K562 (cell line): ENCODE results near the gene TMEM63C. TPM values are rescaled to one million over a fixed set of nuclear protein-coding genes. Genes with fewer than 3 reads are reported as not detected.

Source experiments
- ATAC-seq: fragments of 200-7000 bp; cut with Tn5 transposase; 3 replicates; pipeline ENCODE4 v1.9.1; 2020; ENCODE audit warnings: moderate library complexity
- BruUV-seq: library from RNA; stranded (reverse); fragments of 400-500 nt; replicated peaks from 2 replicates; lab custom pipeline; 2021; lab: Mats Ljungman, UMichigan
- CTCF ChIA-PET: fragments of 300-600 bp; formaldehyde crosslinking; extraction: SDS; loops from one replicate; lab custom pipeline; 2021; ENCODE audit warnings: low intra/inter-chr PET ratio; lab: Yijun Ruan, JAX
- POLR2A ChIA-PET: fragments of 300-600, 350-650 bp; sonication (Branson Sonifier 250); formaldehyde crosslinking; extraction: SDS; loops from one replicate; lab custom pipeline; 2021; ENCODE audit warnings: antibody characterized with exemption, inconsistent platforms; lab: Yijun Ruan, JAX
- DNase-seq, 4 experiments: peaks; one replicate each; pipeline versions ENCODE4 v3.0.0 to v3.0.0-alpha.2; 2011 to 2018; ENCODE audit warnings: low spot score in 3 of 4, mixed read lengths in 3 of 4; ENCODE audit errors: extremely low read depth in 1 of 4
- FAIRE-seq: peaks from 2 replicates; lab custom pipeline; 2011; peaks lifted over from hg19 to GRCh38; lab: Jason Lieb, UNC
- H2AFZ ChIP-seq: 2 replicates; pipeline ENCODE4 v1.6.0; 2011; ENCODE audit warnings: low read depth, low read length, control low read depth, inconsistent platforms
- H3K27ac ChIP-seq: fragments of 200-600 bp; 3 replicates; pipeline ENCODE4 v1.8.0; 2011; ENCODE audit warnings: low read depth, mild to moderate bottlenecking, control low read depth, inconsistent platforms, low read length, moderate library complexity, mixed read lengths; ENCODE audit errors: extremely low read depth
- H3K27me3 ChIP-seq, 2 experiments: fragments of 300-600 bp in 1 of 2; 2 replicates in 1 of 2; 3 replicates in 1 of 2; pipeline versions ENCODE4 v1.6.0 to v1.8.0; 2011; ENCODE audit warnings: inconsistent platforms in 2 of 2, low read length in 2 of 2, mild to moderate bottlenecking in 1 of 2, mixed read lengths in 1 of 2, moderate library complexity in 1 of 2; ENCODE audit not compliant: control insufficient read depth in 2 of 2, insufficient read depth in 2 of 2
- H3K36me3 ChIP-seq: fragments of 300-600 bp; 3 replicates; pipeline ENCODE4 v1.8.0; 2011; ENCODE audit warnings: mild to moderate bottlenecking, low read length, inconsistent platforms; ENCODE audit not compliant: control insufficient read depth, insufficient read depth
- H3K4me1 ChIP-seq, 2 experiments: fragments of 200-600 bp in 1 of 2; replicated peaks in 1 of 2; 2 replicates in 1 of 2; 3 replicates in 1 of 2; pipeline versions ENCODE4 v1.5.1 to v1.8.0; 2011; ENCODE audit warnings: inconsistent platforms in 2 of 2, low read length in 2 of 2, mild to moderate bottlenecking in 1 of 2, mixed read lengths in 1 of 2, moderate library complexity in 1 of 2; ENCODE audit not compliant: control insufficient read depth in 2 of 2, insufficient read depth in 2 of 2
- H3K4me2 ChIP-seq: 2 replicates; pipeline ENCODE4 v1.6.1; 2011; ENCODE audit warnings: low read length, control low read depth, inconsistent platforms, mixed read lengths; ENCODE audit not compliant: insufficient read depth
- H3K4me3 ChIP-seq: fragments of 200-600 bp; sonication (generic), shearing (Covaris generic); 2 replicates; pipeline ENCODE4 v1.5.1; 2016; ENCODE audit warnings: control low read depth, inconsistent platforms
- H3K79me2 ChIP-seq: fragments of 200-600 bp; 3 replicates; pipeline ENCODE4 v1.8.0; 2011; ENCODE audit warnings: low read length, inconsistent platforms; ENCODE audit not compliant: control insufficient read depth, insufficient read depth
- H3K9ac ChIP-seq, 2 experiments: 2 replicates each; pipeline versions ENCODE4 v1.6.0 to v1.6.1; 2011; ENCODE audit warnings: low read depth in 2 of 2, low read length in 2 of 2, control low read depth in 1 of 2, inconsistent platforms in 1 of 2, mild to moderate bottlenecking in 1 of 2, mixed read lengths in 1 of 2; ENCODE audit not compliant: insufficient read depth in 1 of 2
- H3K9me1 ChIP-seq: one replicate; pipeline ENCODE4 v1.6.0; 2011; ENCODE audit warnings: inconsistent platforms, mild to moderate bottlenecking, low read length, moderate library complexity; ENCODE audit not compliant: control insufficient read depth, insufficient read depth
- H3K9me3 ChIP-seq: replicated peaks from 2 replicates; pipeline ENCODE4 v1.5.1; 2011; ENCODE audit warnings: low read depth, low read length, inconsistent platforms; ENCODE audit not compliant: control insufficient read depth, insufficient read depth
- H4K20me1 ChIP-seq: replicated peaks from 2 replicates; pipeline ENCODE4 v1.6.1; 2011; ENCODE audit warnings: low read length, inconsistent platforms, mixed read lengths; ENCODE audit not compliant: control insufficient read depth, insufficient read depth
- EHMT2 ChIP-seq: fragments of 450-650 bp; IDR thresholded peaks from 2 replicates; pipeline ENCODE4 v1.6.1; 2018; ENCODE audit warnings: antibody characterized with exemption
- ETV1 ChIP-seq: fragments of 450-650 bp; conservative IDR thresholded peaks from 2 replicates; pipeline ENCODE4 v1.6.1; 2016; ENCODE audit warnings: missing genetic modification characterization, control low read depth, low read depth, missing compliant biosample characterization
- NCOA4 ChIP-seq: fragments of 450-650 bp; IDR thresholded peaks from 2 replicates; pipeline ENCODE4 v1.6.1; 2018; ENCODE audit warnings: mild to moderate bottlenecking; ENCODE audit not compliant: partially characterized antibody
- NFYB ChIP-seq: IDR thresholded peaks from 2 replicates; pipeline ENCODE4 v1.6.1; 2011; ENCODE audit warnings: mild to moderate bottlenecking, moderate library complexity; ENCODE audit not compliant: insufficient read length; ENCODE audit errors: extremely low read depth
- NR3C1 ChIP-seq: sonication (generic); formaldehyde crosslinking; IDR thresholded peaks from 2 replicates; pipeline ENCODE4 v1.8.1; 2022; ENCODE audit warnings: missing genetic modification reagents
- RAD21 ChIP-seq, 2 experiments: fragments of 250-450 bp in 1 of 2; fragments of 450-650 bp in 1 of 2; sonication (Bioruptor Pico) in 1 of 2; formaldehyde crosslinking in 1 of 2; IDR thresholded peaks in 1 of 2; conservative IDR thresholded peaks in 1 of 2; 2 replicates each; pipeline versions ENCODE4 v1.4.0 to v1.8.0; 2020 to 2022; ENCODE audit warnings: mild to moderate bottlenecking in 2 of 2, moderate library complexity in 1 of 2
- SAFB2 ChIP-seq: fragments of 200-400 bp; formaldehyde crosslinking; IDR thresholded peaks from 2 replicates; pipeline ENCODE4 v1.6.1; 2018; ENCODE audit warnings: borderline replicate concordance, low read length, low read depth, moderate library complexity; ENCODE audit not compliant: severe bottlenecking
- SNIP1 ChIP-seq: fragments of 450-650 bp; IDR thresholded peaks from 2 replicates; pipeline ENCODE4 v1.7.1; 2017; ENCODE audit warnings: low read depth, mild to moderate bottlenecking
- SREBF2 ChIP-seq: sonication (generic); formaldehyde crosslinking; IDR thresholded peaks from 2 replicates; pipeline ENCODE4 v1.4.0; 2020; ENCODE audit warnings: mild to moderate bottlenecking, missing genetic modification reagents
- TBL1XR1 ChIP-seq, 2 experiments: IDR thresholded peaks; 2 replicates each; pipeline ENCODE4 v1.6.1; 2012; ENCODE audit warnings: improper control_type of control experiment in 2 of 2, low read length in 2 of 2, mild to moderate bottlenecking in 1 of 2
- TEAD1 ChIP-seq, 2 experiments: fragments of 450-650 bp in 1 of 2; sonication (generic) in 1 of 2; formaldehyde crosslinking; IDR thresholded peaks; 2 replicates each; pipeline versions ENCODE4 v1.4.0 to v1.8.0; 2020 to 2022; ENCODE audit warnings: mild to moderate bottlenecking in 2 of 2, missing genetic modification reagents in 1 of 2
- WGBS: fragments of 100-300 bp; shearing (Covaris generic); methylation state at CpG from one replicate; pipeline ENCODE4 v1.1.6; 2016; ENCODE audit warnings: low coverage, mixed read lengths; ENCODE audit not compliant: insufficient coverage; ENCODE audit errors: missing lambda C conversion rate; 5-methylcytosine and 5-hydroxymethylcytosine counted together
- in situ Hi-C: fragments of 300-500 bp; cut with MboI; formaldehyde crosslinking; loops from 4 replicates; pipeline ENCODE4 v1.15.0; 2018; ENCODE audit warnings: inconsistent platforms, mixed read lengths
- intact Hi-C: fragments of 100-400 bp; cut with micrococcal nuclease; formaldehyde crosslinking; loops from 2 replicates; pipeline ENCODE4 v1.14.2; 2022
- polyA plus RNA-seq, 8 experiments: library from polyadenylated mRNA; depleted of rRNA in 4 of 8; stranded (reverse) in 5 of 8; unstranded in 3 of 8; fragments of >200 nt; fragmentation: Nextera tagmentation in 2 of 8; fragmentation: Illumina TruSeq in 1 of 8; extraction: Ambion mirVana in 2 of 8; extraction: Trizol in 1 of 8; gene quantifications; 2 replicates each; pipeline versions ENCODE4 v1.2.1 to v1.2.3, GENCODE V29; 2011 to 2014; ENCODE audit warnings: inconsistent platforms in 1 of 8, missing spikeins in 1 of 8
- total RNA-seq, 7 experiments: library from RNA; depleted of rRNA in 6 of 7; stranded (reverse); fragments of >200 nt in 6 of 7; fragmentation: Illumina TruSeq in 2 of 7; extraction: Trizol in 2 of 7; gene quantifications; 2 replicates each; pipeline versions ENCODE4 v1.2.1 to v1.2.3, GENCODE V29; 2011 to 2021; ENCODE audit warnings: low replicate concordance in 1 of 7
- TF ChIP-seq, protein P1 (sequence below): sonication (generic); formaldehyde crosslinking; IDR thresholded peaks from 2 replicates; pipeline ENCODE4 v1.8.0; 2022; ENCODE audit warnings: mild to moderate bottlenecking, missing genetic modification reagents

Gene TMEM63C
- total and polyA plus RNA-seq, 9 of the 15 experiments (the other 6 are each of a cell fraction or from before 2014, with no cell fraction given), result 0.07 TPM; not detected in 8

DNA sequence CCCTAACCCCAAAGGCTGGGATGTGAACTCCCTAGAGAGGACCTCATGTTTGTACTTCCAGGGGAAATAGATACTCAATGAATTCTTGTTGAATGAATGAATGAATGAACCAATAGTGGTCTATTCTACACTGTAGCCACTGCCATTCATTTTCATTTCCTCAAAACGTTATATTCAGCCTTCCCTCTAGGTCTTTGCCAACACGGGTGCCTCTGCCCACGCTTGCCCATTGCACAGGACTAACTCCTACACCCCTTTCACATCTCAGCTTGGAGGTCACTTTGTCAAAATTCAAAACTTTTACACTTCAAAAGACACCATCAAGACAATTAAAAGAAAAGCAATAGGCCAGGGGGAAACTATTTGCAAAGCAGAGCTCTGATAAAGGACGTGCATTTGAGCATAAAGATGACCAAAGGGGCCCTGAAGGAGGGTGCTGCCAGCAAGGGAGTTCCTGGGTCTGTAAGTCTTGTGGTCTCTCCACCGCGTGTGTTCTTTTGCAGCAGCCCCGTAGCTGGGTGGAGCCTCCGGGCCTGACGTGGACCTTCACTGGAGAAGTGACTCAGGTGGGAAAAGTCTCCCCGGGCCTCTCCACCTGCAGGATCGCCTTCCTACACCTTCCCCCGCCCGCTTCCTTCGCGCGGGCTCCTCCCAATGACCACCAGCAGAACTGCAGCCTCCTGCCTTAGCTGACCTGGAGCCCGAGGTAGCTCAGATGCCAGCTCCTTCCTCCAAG, 31.5 kb downstream of the TMEM63C start:
- Histone ChIP-seq H3K4me2 (no peak overlapping the region), H3K27ac (no peak overlapping the region), H2AFZ (no peak overlapping the region), H3K27me3 (peaks cover 0 to 16% of the 10 kb centered on the region in 2 experiments; a peak in 3 of 5 replicates), H3K4me3 (no peak overlapping the region), H3K9me3 (no peaks in the 10 kb centered on the region), H3K4me1 (no peaks in the 10 kb centered on the region), H3K9ac (no peak overlapping the region), H3K36me3 (no peaks in the 10 kb centered on the region), H3K9me1 (peaks cover 4% of the 10 kb centered on the region), H4K20me1 (no peaks in the 10 kb centered on the region; the same call in 1 of the 2 replicates), H3K79me2 (no peaks in the 10 kb centered on the region)
- CTCF ChIA-PET, result interaction anchor here (0.7 to 1.5 kb wide), 2 partner anchors 61 to 338 kb away, joined by 3 to 6 read pairs; no protein-coding TSS in a partner anchor
- ATAC-seq (peak; percentile 96), FAIRE-seq (no peak), DNase-seq (peak; percentile 40 to 51 (median 44))
- no TSS peak for BruUV-seq
- intact Hi-C loops, result loop anchor here (5.0 kb wide), 1 partner anchor 61 kb away; no protein-coding TSS in a partner anchor
- POLR2A ChIA-PET, result interaction anchor here (0.6 kb wide), 2 partner anchors 15 to 266 kb away, joined by 3 read pairs; no protein-coding TSS in a partner anchor
- 3% methylated on average over 13 of the region's 17 CpGs for WGBS
- in situ Hi-C loops, result no loop called here
- TF ChIP-seq SNIP1, result no peak
- TF ChIP-seq NFYB, result no peak
- TF ChIP-seq NR3C1 (CRISPR knock-in tag), result no peak
- TF ChIP-seq NCOA4, result no peak
- TF ChIP-seq TBL1XR1 (IDR thresholded peaks at IDR 0.05; ENCODE audit: low read length in 2 of 2), result no peak
- TF ChIP-seq ETV1 (tag), result no peak
- TF ChIP-seq SREBF2, result no peak
- no peak for TF ChIP-seq SAFB2
- TF ChIP-seq, protein P1, sequence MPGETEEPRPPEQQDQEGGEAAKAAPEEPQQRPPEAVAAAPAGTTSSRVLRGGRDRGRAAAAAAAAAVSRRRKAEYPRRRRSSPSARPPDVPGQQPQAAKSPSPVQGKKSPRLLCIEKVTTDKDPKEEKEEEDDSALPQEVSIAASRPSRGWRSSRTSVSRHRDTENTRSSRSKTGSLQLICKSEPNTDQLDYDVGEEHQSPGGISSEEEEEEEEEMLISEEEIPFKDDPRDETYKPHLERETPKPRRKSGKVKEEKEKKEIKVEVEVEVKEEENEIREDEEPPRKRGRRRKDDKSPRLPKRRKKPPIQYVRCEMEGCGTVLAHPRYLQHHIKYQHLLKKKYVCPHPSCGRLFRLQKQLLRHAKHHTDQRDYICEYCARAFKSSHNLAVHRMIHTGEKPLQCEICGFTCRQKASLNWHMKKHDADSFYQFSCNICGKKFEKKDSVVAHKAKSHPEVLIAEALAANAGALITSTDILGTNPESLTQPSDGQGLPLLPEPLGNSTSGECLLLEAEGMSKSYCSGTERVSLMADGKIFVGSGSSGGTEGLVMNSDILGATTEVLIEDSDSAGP (CRISPR knock-in tag), result no peak
- no peak for TF ChIP-seq EHMT2
- peak in 1 of 2 experiments; percentile 56; a peak in 2 of 4 replicates for TF ChIP-seq RAD21 (CRISPR knock-in tag; conservative IDR thresholded peaks at IDR 0.05 in 1 of 2, IDR thresholded peaks at IDR 0.05 in 1 of 2)
- TF ChIP-seq TEAD1 (CRISPR knock-in tag; IDR thresholded peaks at IDR 0.05), result no peak
